Osteoblast (primary cell): Measurements from ENCODE around the gene NLGN1. TPM values are rescaled to one million over a fixed set of nuclear protein-coding genes. Genes with fewer than 3 reads are reported as not detected.

Experiments
- DNase-seq: peaks from one replicate; pipeline ENCODE4 v3.0.0; 2011; ENCODE audit warnings: low spot score, mixed read lengths; ENCODE audit not compliant: insufficient read length; ENCODE audit errors: missing footprints
- H2AFZ ChIP-seq: 2 replicates; pipeline ENCODE4 v1.6.0; 2011; ENCODE audit warnings: mild to moderate bottlenecking, low read length
- H3K27ac ChIP-seq: 2 replicates; pipeline ENCODE4 v1.5.1; 2011; ENCODE audit warnings: mild to moderate bottlenecking, low read depth, low read length, moderate library complexity
- H3K27me3 ChIP-seq: 2 replicates; pipeline ENCODE4 v1.6.0; 2012; ENCODE audit warnings: mild to moderate bottlenecking, control low read depth, inconsistent platforms, low read length, moderate library complexity; ENCODE audit not compliant: insufficient read depth
- H3K36me3 ChIP-seq: 2 replicates; pipeline ENCODE4 v1.5.1; 2011; ENCODE audit warnings: mild to moderate bottlenecking, low read length, control low read depth, moderate library complexity; ENCODE audit not compliant: insufficient read depth
- H3K4me1 ChIP-seq: 2 replicates; pipeline ENCODE4 v1.5.1; 2011; ENCODE audit warnings: mild to moderate bottlenecking, low read length, control low read depth, moderate library complexity; ENCODE audit not compliant: insufficient read depth
- H3K4me2 ChIP-seq: 2 replicates; pipeline ENCODE4 v1.6.0; 2011; ENCODE audit warnings: mild to moderate bottlenecking, low read length; ENCODE audit not compliant: insufficient read depth
- H3K4me3 ChIP-seq: fragments of 200-600 bp; sonication (generic); 3 replicates; pipeline ENCODE4 v1.5.1; 2012; ENCODE audit warnings: mild to moderate bottlenecking, low read length, inconsistent platforms; ENCODE audit not compliant: insufficient read depth
- H3K79me2 ChIP-seq: 2 replicates; pipeline ENCODE4 v1.6.0; 2012; ENCODE audit warnings: mild to moderate bottlenecking, low read length, control low read depth, inconsistent platforms; ENCODE audit not compliant: insufficient read depth
- H3K9me3 ChIP-seq: 2 replicates; pipeline ENCODE4 v1.5.1; 2011; ENCODE audit warnings: low read depth, low read length, control low read depth
- H4K20me1 ChIP-seq: 2 replicates; pipeline ENCODE4 v1.6.0; 2012; ENCODE audit warnings: mild to moderate bottlenecking, low read length, control low read depth; ENCODE audit not compliant: insufficient read depth
- total RNA-seq: library from RNA; depleted of rRNA; stranded (reverse); fragments of >200 nt; gene quantifications from 2 replicates; pipeline ENCODE4 v1.2.3, GENCODE V29; 2012
- TF ChIP-seq, protein P1 (sequence below): IDR thresholded peaks from 2 replicates; pipeline ENCODE4 v1.5.1; 2011; ENCODE audit warnings: mild to moderate bottlenecking, low read depth, low read length, moderate library complexity; ENCODE audit errors: extremely low read depth

The NLGN1 gene
- total RNA-seq, 1 donor: 9.0 TPM

DNA sequence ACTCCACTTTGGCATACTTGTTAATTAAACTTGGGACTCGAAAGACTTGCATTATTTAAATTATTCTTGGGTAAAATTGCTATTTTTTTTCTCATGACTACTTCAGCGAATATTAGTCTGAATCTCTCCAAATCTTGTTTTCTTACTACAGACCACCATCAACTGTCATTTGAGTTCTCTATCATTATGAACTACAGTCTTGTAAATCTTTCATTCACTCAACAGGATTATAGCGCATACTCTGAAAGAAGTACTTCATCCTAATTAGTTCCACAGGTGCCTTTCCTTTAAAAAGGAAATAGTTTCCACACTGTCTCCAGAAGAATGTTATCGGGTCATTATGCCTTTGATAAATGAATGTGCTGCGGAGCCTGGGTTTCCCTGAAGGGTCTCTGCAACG lies 149.5 kb downstream of the NLGN1 start:
- no peaks in the 10 kb centered on the region for H3K27me3 ChIP-seq
- TF ChIP-seq, protein P1, sequence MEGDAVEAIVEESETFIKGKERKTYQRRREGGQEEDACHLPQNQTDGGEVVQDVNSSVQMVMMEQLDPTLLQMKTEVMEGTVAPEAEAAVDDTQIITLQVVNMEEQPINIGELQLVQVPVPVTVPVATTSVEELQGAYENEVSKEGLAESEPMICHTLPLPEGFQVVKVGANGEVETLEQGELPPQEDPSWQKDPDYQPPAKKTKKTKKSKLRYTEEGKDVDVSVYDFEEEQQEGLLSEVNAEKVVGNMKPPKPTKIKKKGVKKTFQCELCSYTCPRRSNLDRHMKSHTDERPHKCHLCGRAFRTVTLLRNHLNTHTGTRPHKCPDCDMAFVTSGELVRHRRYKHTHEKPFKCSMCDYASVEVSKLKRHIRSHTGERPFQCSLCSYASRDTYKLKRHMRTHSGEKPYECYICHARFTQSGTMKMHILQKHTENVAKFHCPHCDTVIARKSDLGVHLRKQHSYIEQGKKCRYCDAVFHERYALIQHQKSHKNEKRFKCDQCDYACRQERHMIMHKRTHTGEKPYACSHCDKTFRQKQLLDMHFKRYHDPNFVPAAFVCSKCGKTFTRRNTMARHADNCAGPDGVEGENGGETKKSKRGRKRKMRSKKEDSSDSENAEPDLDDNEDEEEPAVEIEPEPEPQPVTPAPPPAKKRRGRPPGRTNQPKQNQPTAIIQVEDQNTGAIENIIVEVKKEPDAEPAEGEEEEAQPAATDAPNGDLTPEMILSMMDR: no peak
- no peak overlapping the region for H3K4me3 ChIP-seq
- no peaks in the 10 kb centered on the region for H4K20me1 ChIP-seq
- no peak overlapping the region for H3K4me2 ChIP-seq
- no peak for DNase-seq
- no peaks in the 10 kb centered on the region for H3K4me1 ChIP-seq
- H3K27ac ChIP-seq: no peak overlapping the region
- no peaks in the 10 kb centered on the region for H3K9me3 ChIP-seq
- no peak overlapping the region for H2AFZ ChIP-seq
- no peaks in the 10 kb centered on the region for H3K79me2 ChIP-seq
- H3K36me3 ChIP-seq: no peaks in the 10 kb centered on the region

DNA sequence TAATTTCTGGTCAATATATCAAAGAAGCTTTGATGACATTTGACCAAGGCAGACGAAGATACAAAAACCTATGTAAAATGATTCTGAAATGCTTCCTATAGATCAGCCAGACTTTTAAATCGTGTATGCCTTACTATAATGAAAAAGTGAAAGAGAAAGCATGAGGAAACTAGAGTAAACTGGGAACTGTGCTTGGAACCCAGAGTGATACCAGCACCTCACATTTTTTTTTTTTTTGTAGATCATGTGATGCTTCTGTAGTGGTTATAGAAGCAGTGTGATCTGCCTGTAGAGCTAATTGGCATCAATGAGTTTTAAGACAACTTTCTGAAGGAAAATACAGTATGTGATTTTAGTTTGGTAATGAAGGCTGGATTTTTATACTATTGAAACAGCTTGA lies 150.7 kb downstream of the NLGN1 start:
- no peaks in the 10 kb centered on the region for H3K79me2 ChIP-seq
- peak overlapping the region; percentile 37 for H3K4me3 ChIP-seq
- no peak for DNase-seq
- TF ChIP-seq, protein P1: no peak
- no peaks in the 10 kb centered on the region for H4K20me1 ChIP-seq
- no peaks in the 10 kb centered on the region for H3K9me3 ChIP-seq
- H3K4me1 ChIP-seq: no peaks in the 10 kb centered on the region
- H3K36me3 ChIP-seq: no peaks in the 10 kb centered on the region
- H3K27ac ChIP-seq: no peak overlapping the region
- H3K27me3 ChIP-seq: no peaks in the 10 kb centered on the region
- H2AFZ ChIP-seq: peak overlapping the region; percentile 26
- H3K4me2 ChIP-seq: peak overlapping the region; percentile 33

DNA sequence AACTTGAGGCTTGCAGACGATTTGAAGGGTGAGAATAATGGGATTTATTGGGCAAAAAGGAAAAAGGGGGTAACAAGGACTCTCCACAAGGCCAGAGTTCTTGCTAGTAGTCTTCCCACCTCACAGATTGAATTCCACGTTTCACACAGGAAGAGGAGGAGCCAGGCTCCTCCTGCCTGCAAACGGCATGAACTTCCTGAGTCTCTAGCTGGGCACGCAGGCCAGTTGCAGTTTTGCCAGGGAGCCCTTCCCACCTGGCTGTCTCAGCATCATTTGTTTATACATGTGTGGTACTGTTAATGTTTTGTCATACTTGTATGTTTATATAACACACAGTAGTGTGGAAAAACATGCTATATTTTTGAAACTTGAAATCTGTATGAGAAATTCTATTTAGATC lies 155.0 kb downstream of the NLGN1 start:
- H3K4me3 ChIP-seq: no peak overlapping the region
- no peaks in the 10 kb centered on the region for H3K79me2 ChIP-seq
- peak; percentile 8 for DNase-seq
- H3K27me3 ChIP-seq: no peaks in the 10 kb centered on the region
- H4K20me1 ChIP-seq: no peaks in the 10 kb centered on the region
- no peak overlapping the region for H3K4me2 ChIP-seq
- no peak overlapping the region for H3K27ac ChIP-seq
- TF ChIP-seq, protein P1: no peak
- peak overlapping the region; percentile 71 for H2AFZ ChIP-seq
- no peaks in the 10 kb centered on the region for H3K4me1 ChIP-seq
- H3K36me3 ChIP-seq: no peaks in the 10 kb centered on the region
- no peaks in the 10 kb centered on the region for H3K9me3 ChIP-seq

DNA sequence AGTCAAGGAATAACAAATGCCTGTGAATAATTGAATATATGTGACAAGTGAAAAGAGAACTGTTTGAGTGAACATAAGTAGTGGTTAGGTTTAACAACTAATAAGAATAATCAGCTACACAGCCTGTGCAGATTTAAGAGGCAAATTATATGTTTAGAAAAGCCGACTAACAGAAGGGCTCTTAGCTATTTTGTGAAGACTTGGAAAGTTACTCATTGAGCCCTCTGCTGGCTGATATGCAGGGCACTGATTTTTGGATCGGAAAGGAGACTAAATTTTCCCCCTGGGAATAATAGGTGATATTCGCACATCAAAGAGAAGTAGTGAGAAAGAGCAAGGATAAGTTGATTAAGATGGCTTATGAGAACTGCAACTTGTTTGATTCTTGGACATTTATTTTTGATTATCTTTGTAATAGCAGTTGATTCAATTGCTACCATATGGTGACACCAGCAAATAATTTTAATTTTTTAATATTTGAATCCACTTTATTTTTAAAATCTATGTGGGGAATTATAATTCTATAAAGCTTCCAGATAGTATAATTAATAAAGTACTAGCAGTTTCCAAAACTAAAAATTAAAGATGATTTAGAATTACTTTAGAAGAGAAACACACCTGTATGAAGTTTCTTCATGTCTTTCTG lies 156.2 kb downstream of the NLGN1 start:
- H3K4me1 ChIP-seq: no peaks in the 10 kb centered on the region
- H3K4me2 ChIP-seq: peak overlapping the region; percentile 1
- H3K79me2 ChIP-seq: no peaks in the 10 kb centered on the region
- no peaks in the 10 kb centered on the region for H4K20me1 ChIP-seq
- no peak overlapping the region for H3K4me3 ChIP-seq
- no peaks in the 10 kb centered on the region for H3K27me3 ChIP-seq
- H3K36me3 ChIP-seq: no peaks in the 10 kb centered on the region
- TF ChIP-seq, protein P1: peak; percentile 72
- DNase-seq: peak; percentile 21
- H2AFZ ChIP-seq: no peak overlapping the region
- H3K27ac ChIP-seq: no peak overlapping the region
- H3K9me3 ChIP-seq: no peaks in the 10 kb centered on the region
